ENCODE data around the gene FHL3. TPM values are rescaled to one million over a fixed set of nuclear protein-coding genes. Genes with fewer than 3 reads are reported as not detected.

The FHL3 gene
- total RNA-seq, 1 experiment from 2014 or later: 2.2 TPM

DNA sequence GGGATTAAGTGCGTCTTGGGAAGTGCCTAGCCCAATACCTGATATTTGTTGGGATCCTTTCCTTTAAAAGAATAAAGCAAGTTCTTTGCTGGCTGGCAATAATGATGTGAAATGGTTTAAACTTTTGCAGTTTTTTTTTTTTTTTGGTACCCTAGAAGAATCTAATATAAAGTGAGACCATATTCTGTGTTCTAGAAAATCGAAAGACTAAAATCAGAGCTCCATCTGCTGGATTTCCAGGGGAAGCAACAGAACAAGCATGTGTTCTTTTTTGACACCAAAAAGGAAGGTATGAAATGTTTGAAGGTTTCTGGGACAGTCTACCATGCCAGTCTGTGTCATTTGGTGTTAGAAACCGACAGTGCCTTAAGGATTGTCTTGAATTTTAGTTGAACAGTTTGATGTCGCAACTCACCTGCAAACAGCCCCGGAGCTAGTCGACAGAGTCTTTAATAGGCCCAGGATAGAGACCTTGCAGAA is 13.6 kb upstream of the FHL3 start:
- in situ Hi-C loops (cut with HindIII; ENCODE audit: low pct_unique_long_range_greater_than_20kb, low sequenced_read_pairs): no loop called here
- no peak for DNase-seq (ENCODE audit: low read depth)

DNA sequence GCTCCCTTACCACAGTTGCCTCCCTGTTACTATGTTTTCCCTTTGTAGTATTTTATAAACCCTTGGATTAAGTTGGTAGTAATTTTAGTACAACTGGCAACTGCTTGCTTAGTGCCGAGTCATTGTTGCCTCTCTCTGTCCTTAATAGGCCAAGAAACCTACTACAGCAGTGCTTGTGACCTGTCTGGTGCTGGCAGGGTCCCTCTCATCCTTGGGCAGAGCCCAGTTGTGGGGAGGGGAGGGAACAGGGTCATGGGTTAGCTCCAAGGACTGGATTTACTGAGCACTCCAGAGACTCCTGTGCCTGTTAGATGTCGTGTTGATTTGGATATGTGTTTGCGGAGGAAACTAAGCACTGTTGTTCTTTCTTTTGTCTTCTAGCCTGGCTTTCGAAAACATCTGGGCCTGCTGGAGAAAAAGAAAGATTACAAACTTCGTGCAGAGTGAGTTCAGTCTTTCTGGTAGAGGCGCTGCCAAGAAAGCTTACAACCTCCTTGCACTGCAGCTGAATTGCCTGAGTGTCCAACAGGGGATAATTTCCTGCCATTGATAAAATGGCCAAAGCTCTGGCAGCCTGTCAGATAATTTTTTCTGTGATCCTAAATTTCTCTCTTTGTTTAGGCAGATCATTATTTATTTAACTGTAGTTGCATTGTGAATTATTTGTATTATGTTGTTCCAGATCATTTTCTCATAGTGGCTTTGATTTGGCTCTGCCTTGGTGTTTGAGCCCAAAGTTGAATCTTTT is 10.8 kb upstream of the FHL3 start:
- no peak for DNase-seq (ENCODE audit: low read depth)
- in situ Hi-C loops (cut with HindIII; ENCODE audit: low pct_unique_long_range_greater_than_20kb, low sequenced_read_pairs): no loop called here

DNA sequence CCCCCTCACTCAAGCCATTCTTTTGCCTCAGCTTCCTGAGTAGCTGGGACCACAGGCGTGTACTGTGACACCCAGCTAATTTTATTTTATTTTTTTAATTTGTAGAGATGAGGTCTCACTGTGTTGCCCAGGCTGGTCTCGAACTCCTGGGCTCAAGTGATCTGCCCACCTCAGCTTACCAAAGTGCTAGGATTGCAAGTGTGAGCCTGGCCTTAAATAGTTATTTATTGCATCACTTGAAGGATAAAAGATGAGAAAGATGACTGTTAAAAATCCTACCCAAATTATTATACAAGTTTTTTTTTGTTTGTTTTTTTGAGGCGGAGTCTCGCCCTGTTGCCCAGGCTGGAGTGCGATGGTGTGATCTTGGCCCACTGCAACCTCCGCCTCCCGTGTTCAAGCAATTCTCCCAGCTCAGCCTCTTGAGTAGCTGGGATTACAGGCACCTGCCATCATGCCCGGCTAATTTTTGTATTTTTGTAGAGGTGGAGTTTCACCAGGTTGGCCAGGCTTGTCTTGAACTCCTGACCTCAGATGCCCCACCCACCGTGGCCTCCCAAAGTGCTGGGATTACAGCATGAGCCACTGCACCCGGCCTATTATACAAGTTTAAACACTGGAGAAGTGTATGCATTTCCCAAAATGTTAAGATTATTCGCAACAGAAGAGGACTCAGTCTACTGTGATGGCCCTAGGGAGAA is 9.6 kb upstream of the FHL3 start:
- in situ Hi-C loops (cut with HindIII; ENCODE audit: low pct_unique_long_range_greater_than_20kb, low sequenced_read_pairs): no loop called here
- DNase-seq (ENCODE audit: low read depth): no peak

DNA sequence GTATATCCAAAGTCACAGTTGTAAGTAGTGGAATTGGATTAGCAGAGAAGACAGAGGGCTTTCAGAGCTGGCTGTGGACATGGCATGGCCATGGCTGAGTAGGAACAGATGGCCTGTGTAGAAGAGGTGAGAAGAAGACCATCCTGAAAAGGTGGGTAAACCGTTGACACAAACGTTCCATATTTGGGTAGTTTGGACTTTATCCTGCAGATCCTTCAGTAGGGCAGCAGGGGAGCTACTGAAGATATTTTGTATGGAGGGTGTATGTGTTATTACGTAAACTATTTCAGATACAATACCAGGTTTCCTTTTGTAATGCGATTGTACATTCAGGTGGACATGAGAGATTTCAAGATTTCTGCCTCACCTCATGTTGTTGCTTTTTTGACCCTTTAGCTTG is 8.9 kb upstream of the FHL3 start:
- no peak for DNase-seq (ENCODE audit: low read depth)
- in situ Hi-C loops (cut with HindIII; ENCODE audit: low pct_unique_long_range_greater_than_20kb, low sequenced_read_pairs): no loop called here

DNA sequence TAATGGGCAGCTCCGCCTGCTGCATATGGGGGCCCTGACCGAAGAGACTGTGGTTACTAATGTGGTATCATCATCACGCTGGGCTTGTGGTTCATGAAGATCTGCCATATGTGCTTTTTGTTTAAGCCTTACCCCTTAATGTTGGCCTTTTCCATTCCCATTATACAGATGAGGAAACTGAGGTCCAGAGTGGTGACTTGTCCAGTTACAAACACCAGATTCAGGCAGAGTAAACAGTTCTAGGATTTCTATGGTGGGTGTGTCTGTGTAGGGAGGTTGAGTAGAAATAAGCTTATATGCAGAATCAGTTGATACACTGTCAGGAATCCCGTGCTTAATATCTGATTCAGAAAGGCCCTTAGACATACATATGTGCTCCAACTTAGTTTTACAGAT is 7.9 kb upstream of the FHL3 start:
- in situ Hi-C loops (cut with HindIII; ENCODE audit: low pct_unique_long_range_greater_than_20kb, low sequenced_read_pairs): no loop called here
- DNase-seq (ENCODE audit: low read depth): no peak

DNA sequence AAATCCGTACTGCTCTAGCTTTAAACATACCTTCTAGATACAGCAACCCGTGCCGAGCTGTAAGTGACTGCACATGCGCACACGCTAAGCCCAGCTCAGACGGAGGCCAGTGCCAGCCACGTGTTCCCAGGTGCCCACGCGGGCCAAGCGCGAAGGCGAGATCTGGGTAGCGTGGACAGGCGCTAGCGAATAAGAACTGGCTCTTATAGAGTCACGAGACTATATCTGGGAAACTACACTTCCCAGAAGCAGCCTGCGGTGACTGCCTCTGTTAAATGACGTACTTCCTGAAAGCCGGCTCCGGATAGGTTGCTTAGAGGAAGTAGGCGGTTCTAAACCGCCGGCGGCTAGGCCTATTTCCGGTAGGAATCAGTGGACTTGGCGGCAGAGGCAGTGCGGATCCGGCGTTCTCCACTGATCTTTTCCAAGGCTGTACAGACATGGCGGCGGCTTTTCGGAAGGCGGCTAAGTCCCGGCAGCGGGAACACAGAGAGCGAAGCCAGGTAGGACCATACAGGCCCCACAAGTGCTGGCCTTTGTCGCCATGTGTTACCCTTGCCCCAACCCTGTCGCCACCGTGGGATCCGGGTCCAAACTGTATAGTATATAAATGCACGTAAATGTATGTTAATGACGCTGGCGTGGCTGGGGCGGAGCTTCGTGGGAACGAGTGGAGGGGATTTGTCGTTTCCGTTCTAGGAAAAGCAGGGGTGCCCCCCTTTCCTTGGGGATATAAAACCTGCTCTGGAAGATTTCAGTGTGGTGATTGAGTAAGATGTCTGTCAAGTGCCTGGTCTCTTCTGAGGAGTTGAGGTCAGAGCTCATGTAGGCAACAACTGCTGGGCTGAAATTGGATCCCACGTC is 7.3 kb upstream of the FHL3 start, which contains the start of gene UTP11:
UTP11 (plus strand) TSS at position 372 of the 864 bp plus-strand sequence; CDS start at position 441, 69 bp downstream.
- peak; percentile 97 for DNase-seq (ENCODE audit: low read depth)
- in situ Hi-C loops (cut with HindIII; ENCODE audit: low pct_unique_long_range_greater_than_20kb, low sequenced_read_pairs): no loop called here

DNA sequence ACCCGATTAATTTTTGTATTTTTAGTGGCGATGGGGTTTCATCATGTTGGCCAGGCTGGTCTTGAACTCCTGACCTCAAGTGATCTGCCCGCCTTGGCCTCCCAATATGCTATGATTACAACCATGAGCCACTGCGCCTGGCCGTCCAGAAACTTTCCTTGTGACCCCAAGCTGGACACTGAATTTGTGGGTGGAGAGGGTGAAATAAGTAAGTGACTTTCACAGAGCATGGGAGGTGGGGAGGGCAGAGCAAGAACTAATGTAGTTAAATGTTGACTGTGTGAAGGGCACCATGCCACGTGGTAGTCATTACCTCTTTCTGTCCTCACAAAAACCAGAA is 4.5 kb upstream of the FHL3 start:
- in situ Hi-C loops (cut with HindIII; ENCODE audit: low pct_unique_long_range_greater_than_20kb, low sequenced_read_pairs): no loop called here
- DNase-seq (ENCODE audit: low read depth): no peak

DNA sequence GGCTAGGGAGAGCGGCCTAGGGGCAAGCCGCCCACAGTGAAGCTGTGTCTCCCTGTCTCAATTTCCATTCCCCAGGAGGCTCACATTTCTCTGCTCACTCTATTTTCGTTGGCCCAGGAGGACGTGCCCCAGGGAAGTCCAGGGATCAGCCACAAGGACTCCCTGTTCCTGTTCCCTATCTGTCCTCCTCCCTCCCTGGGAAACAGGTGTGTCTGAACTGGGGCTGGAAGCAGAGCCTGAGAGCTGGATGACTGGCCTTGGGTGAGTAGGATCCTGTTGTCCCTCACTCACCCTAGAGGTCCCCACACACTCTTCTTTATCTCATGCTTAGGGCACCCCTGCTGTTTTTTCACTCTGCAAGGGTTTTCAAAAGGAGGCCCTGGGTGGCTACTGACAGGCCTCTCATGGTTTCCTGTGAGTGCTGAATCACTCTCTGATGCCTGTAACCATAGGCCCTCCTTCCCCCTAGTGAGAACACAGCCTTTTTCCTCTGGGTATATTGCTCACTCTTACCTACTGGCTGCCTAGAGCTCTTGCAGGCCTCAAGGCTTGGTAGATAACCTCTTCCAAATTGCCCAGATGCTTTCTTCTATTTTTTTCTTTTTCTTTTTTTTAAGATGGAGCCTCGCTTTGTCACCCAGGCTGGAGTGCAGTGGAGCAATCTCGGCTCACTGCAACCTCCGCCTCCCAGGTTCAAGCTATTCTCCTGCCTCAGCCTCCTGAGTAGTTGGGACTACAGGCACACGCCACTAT is 4.0 kb upstream of the FHL3 start:
- no peak for DNase-seq (ENCODE audit: low read depth)
- in situ Hi-C loops (cut with HindIII; ENCODE audit: low pct_unique_long_range_greater_than_20kb, low sequenced_read_pairs): no loop called here

DNA sequence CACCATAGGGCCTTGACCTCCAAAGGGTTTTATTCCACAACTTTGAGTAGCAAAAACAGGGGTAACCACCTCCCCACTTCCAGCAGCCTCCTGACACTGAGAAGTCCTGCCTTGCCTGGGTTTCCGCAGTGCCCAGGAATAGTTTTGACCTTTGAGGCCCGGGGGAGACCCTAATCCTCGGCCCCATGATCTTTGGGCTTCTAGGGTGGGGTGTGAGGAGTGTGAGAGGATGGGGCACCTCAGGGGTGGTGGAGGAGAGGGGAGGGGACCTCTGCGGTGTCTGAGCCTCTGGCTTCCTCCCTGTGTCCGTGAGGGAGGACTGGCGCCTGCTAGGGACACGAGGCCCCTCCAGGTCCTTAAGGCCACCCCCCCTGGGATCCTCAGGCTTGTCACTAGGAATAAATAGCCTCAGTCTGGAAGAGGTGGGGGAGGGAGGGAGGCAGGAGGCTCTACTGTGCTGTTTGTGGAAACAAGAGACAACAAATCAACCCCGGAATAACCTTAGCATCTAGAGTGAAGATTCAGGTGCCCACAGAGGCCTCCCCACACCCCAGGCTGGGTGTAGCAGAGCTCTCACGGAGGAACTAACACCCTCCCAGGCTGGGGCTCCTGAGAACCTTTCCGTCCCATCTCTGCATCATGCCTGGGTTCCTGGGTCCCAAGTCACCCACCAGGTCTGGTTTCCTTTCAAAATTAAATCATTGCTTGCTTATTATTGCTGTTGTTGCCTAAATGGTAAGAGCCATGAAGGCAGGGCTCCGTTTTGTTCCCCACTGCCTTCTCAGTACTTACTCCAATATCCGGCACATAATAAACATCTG is 904 bp upstream of the FHL3 start:
- DNase-seq (ENCODE audit: low read depth): no peak
- in situ Hi-C loops (cut with HindIII; ENCODE audit: low pct_unique_long_range_greater_than_20kb, low sequenced_read_pairs): no loop called here

DNA sequence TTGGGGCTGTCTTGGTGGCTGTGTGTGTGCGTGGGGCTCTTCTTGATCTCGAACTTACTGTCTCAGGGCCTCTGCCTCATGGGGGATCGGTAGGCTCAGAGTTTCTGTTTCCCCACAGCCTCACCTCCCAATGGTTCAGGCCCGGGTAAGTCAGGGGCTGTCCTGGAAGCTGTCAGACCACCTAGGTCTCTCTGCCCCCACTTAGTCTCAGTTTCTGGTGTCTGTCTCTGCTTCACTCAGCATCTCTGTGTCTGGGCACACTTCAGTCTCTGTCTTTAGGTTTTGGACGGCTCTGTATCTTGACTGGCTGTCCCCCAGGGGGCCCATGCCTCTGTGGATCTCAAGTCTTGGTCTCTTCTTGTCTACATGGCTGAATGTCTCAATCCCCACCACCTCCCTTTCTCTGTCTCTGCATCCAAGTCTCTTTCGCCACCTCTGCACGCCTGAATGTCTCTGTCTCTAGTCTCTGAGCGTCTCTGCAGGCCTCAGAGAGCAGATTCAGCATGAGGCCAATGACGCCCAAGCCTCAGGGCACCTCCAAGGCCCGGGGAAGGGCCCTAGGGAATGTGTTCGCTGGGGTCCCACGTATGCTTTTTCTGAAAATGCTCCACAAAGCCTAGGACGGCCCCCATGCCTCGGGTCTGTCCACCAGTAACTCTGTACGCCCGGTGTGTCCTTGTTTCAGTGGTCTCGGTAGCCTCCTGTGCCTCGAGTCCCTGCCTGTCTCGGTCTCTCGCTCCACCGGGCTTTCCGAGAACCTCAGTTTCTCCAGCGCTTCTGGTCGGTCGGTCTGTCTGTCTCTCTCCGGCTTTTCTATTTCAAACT is 818 bp downstream of the FHL3 start:
- DNase-seq (ENCODE audit: low read depth): no peak
- in situ Hi-C loops (cut with HindIII; ENCODE audit: low pct_unique_long_range_greater_than_20kb, low sequenced_read_pairs): no loop called here

DNA sequence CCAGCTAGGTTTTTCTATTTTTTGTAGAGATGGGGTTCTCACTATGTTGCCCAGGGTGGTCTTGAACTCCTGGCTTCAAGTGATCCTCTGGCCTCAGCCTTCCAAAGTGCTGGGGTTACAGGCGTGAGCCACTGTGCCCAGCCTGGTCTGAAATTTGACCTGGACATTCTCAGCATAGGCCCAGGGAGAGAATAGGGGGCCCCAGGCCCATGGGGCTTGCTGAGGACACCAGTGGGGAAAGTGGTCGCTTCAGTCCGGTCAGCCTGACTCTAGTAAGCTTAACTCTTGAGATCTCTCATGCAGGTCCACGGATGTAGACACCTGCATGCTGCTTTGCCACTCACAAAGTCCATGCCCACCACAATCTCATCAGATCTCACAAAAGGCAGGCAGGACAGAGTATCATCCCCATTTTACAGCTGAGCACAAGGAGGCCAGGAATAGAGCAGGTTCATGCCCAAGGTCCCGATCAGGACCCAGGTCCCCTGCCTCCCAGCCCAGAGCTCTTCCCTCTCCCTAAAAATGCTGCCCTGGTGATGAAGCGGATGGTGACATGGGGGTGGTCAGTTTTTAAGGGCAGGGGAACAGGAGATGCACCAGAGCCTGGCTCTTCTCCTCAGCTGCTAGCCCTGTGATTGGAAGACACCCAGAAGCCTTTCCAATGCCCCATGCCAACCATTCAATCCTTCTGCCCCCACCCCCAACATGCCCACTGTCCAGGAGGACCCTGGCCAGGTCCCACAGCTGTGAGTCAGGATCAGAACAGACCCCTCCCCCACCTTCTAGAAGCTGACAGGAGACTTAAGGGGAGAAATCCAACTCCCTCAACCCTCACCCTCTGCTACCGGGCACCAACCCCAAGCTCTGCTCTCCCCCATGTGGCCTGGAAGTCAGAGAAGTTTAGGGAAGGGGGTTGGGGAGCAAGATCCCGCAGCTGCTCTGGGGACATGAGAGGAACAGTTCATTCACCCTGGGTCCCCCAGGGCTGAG is 1.8 kb downstream of the FHL3 start:
- in situ Hi-C loops (cut with HindIII; ENCODE audit: low pct_unique_long_range_greater_than_20kb, low sequenced_read_pairs): no loop called here
- no peak for DNase-seq (ENCODE audit: low read depth)

DNA sequence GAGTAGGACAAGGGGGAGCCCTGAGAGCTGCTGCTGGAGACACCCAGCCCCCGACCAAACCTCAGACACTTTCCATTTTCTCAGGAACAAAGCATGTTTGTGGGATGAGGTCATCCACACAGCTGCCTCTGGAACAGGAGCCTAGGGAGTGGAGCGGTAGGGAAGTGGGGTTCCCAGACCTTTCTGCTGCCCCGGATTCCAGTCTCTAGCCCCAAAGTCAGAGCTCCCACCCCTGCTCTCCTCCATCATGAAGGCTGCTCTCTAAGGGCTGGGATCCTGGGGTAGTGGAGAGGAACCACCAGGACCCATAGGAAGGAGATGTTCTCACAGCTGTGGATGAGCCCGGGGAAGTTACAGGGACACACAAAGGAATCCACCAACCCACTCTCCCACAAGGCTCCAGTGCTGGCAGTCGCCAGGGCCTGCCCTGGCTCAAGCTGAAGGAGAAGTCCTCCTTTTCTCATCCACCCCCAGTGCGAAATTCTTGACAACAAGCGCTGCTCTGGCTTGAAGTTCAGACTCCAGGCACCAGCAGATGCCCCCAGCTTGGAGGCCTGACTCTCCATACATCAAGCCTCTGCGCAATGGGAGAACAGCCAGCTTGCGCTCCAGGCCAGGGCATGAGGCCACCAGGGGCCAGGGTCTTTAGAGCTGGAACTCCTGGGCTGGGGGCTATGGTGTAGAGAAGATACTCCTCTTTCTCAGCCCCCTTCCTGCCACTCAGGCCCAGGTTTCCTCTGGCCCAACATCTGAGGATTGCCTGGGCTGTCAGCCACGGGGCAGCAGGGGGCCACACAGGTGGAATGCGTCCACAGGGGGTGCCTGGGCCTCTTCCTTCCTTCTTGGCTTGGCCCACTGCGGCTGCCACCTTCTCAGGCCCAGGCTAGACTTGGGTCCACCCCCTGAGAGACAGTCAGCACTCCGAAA is 4.5 kb downstream of the FHL3 start:
- no peak for DNase-seq (ENCODE audit: low read depth)
- in situ Hi-C loops (cut with HindIII; ENCODE audit: low pct_unique_long_range_greater_than_20kb, low sequenced_read_pairs): no loop called here

DNA sequence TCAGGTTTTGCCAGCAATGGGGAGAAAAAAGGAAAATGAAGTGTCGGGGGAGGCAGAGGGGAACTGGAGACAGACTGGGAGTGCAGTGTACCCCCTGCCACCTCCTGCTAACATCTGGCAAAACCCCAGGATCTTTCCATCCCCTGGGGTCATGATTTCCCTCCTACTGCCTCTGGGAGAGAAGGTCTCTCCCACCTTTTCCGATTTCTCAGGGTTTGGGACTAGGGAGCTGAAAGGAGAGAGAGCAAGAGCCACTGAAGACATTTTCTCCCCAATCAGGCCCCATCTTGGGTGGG is 5.1 kb downstream of the FHL3 start:
- in situ Hi-C loops (cut with HindIII; ENCODE audit: low pct_unique_long_range_greater_than_20kb, low sequenced_read_pairs): no loop called here
- DNase-seq (ENCODE audit: low read depth): no peak

DNA sequence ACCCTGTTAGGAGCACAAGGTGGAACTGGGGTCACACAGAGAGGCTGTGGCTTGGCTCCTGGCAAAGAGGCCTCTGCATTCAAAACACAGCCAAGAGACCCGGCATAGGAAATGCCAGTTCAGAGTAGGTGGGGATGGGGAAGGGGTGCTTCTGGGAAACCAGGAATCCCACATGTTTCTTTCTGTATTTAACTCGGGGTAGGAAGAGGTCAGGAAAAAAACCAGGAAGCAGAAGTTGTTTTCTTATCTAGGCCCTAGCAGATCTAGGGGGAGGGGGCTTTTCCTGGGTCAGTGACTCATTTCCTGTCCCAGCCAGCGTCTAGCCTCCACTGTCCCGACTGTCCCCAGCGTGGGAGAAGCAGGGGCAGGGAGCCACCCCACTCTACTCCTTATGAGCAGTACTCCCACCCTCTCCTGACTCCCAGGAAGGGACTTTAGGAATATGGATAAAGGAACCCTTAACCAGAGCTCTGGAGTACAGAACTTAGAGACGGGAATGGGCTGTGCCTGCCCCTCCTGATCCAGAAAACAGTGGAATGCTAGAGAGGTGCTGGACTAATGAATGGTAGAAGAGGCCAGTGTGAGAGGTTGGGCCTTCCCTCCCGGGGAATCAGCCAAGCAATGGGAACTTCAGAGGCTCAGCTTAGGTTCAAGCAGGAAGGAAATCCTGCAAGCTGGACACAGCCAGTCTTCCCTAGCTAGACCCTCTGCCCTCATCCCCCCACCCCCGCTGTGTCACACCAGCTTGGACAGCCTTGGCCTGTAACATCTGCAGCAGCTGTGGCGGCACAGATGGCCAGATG is 5.7 kb downstream of the FHL3 start:
- no peak for DNase-seq (ENCODE audit: low read depth)
- in situ Hi-C loops (cut with HindIII; ENCODE audit: low pct_unique_long_range_greater_than_20kb, low sequenced_read_pairs): no loop called here
